Measurements from ENCODE around the gene TMEM163.
"Not testable (repeated sequence)": the region's sequence is repeated elsewhere in the genome, so short reads cannot be mapped to it uniquely, and the experiment has no call there.

The TMEM163 gene

DNA sequence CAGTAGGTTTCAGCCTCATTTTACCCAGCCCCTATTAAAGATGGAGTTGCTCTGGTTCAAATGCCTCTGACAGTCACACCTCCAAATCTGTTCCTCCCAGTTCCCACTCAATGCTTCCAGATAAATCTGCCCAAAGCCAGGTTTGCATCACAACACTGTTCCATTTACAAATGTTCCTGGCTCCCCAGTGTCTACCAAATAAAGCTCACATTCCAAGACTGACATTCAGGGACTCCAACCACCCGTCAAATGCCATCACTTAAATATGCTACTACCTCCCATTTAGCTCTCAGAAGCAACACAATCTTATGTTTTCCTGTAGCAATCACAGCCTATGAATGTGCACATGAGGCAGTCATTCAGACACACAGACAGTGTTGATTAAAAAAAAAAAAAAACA is 127.3 kb downstream of the TMEM163 start:
- H3K36me3 ChIP-seq (ENCODE audit: control insufficient read depth in 1 of 2, insufficient read depth in 2 of 2, low read depth in 1 of 2, low read length in 2 of 2), result peaks cover 0 to 2% of the 10 kb centered on the region in 2 experiments
- H3K4me2 ChIP-seq (ENCODE audit: low read length, poor library complexity, severe bottlenecking), result no peak overlapping the region
- no peak overlapping the region for H2AK5ac ChIP-seq (ENCODE audit: low read length, severe bottlenecking)
- H3K9me3 ChIP-seq (ENCODE audit: control insufficient read depth, low read length), result peaks cover 25% of the 10 kb centered on the region
- H2BK120ac ChIP-seq (ENCODE audit: low read depth, low read length), result no peak overlapping the region
- H3K23ac ChIP-seq (ENCODE audit: low read length in 2 of 2), result no peak overlapping the region
- no peak overlapping the region for H3K27ac ChIP-seq (ENCODE audit: low read length, poor library complexity, severe bottlenecking)
- H3K79me1 ChIP-seq (replicated peaks; ENCODE audit: low read length, poor library complexity, severe bottlenecking), result peaks cover 28% of the 10 kb centered on the region
- no peak for DNase-seq
- no peak overlapping the region for H3K18ac ChIP-seq (ENCODE audit: low read depth in 1 of 2, low read length in 2 of 2)
- no peak overlapping the region for H2BK15ac ChIP-seq (ENCODE audit: low read depth, poor library complexity, severe bottlenecking)
- H3K27me3 ChIP-seq (ENCODE audit: control insufficient read depth in 1 of 2, insufficient read depth in 1 of 2, low read length in 2 of 2), result no peaks in the 10 kb centered on the region
- H3K14ac ChIP-seq (ENCODE audit: low read length in 2 of 2), result no peak overlapping the region
- WGBS, result 82% methylated on average over 1 of the region's 1 CpG
- H2BK5ac ChIP-seq (ENCODE audit: low read depth, low read length, poor library complexity, severe bottlenecking), result no peak overlapping the region
- no peak overlapping the region for H3K4ac ChIP-seq (ENCODE audit: low read depth in 1 of 2, low read length in 2 of 2)
- H4K8ac ChIP-seq (ENCODE audit: low read length), result no peak overlapping the region
- H3K9ac ChIP-seq (ENCODE audit: low read length), result no peak overlapping the region
- no peak overlapping the region for H3K4me3 ChIP-seq (ENCODE audit: insufficient read depth in 1 of 2, low read depth in 1 of 2, low read length in 2 of 2)
- H3K4me1 ChIP-seq (ENCODE audit: control insufficient read depth, insufficient read depth, low read depth, low read length), result peaks cover 5% of the 10 kb centered on the region
- H2BK12ac ChIP-seq (ENCODE audit: low read length in 2 of 2), result no peak overlapping the region
- H2AFZ ChIP-seq (ENCODE audit: low read depth, low read length), result no peak overlapping the region
- no peak overlapping the region for H4K91ac ChIP-seq (ENCODE audit: low read length)

GRCh38 chr2:134590679-134591078 is 128.1 kb downstream of the TMEM163 start:
- 78% methylated on average over 1 of the region's 1 CpG for WGBS
- no peak overlapping the region for H2AK5ac ChIP-seq (ENCODE audit: low read length, severe bottlenecking)

DNA sequence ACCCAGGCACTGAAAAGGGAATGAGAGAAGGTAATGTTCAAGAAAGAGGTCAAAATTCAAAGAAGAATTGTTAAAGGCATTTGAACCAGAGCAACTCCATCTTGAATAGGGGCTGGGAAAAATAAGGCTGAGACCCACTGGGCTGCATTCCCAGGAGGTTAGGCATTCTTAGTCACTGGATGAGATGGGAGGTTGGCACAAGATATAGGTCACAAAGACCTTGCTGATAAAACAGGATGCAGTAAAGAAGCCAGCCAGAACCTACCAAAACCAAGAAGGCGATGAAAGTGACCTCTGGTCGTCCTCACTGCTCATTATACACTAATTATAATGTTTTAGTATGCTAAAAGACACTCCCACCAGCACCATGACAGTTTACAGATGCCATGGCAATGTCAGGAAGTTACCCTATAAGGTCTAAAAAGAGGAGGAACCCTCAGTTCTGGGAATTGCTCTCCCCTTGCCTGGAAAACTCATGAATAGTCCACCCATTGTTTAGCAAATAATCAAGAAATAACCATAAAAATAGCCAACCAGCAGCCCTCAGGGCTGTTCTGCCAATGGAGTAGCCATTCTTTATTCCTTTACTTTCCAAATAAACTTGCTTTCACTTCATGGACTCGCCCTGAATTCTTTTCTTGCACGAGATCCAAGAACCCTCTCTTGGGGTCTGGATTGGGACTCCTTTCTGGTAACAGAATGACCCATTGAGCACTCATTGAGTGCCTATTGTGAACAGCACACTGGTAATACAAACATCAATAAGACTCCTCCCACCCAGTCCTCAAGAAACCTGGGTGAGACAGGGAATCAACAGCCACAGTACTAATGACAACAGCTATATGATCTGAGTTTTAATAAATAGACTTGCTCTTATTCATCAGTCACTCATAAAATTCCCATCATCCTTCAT is 129.4 kb downstream of the TMEM163 start:
- H3K23ac ChIP-seq (ENCODE audit: low read length in 2 of 2); H2AFZ ChIP-seq (ENCODE audit: low read depth, low read length); DNase-seq; H2BK12ac ChIP-seq (ENCODE audit: low read length in 2 of 2); H4K8ac ChIP-seq (ENCODE audit: low read length); H3K14ac ChIP-seq (ENCODE audit: low read length in 2 of 2); H2AK5ac ChIP-seq (ENCODE audit: low read length, severe bottlenecking); H3K27ac ChIP-seq (ENCODE audit: low read length, poor library complexity, severe bottlenecking); H3K18ac ChIP-seq (ENCODE audit: low read depth in 1 of 2, low read length in 2 of 2); H3K36me3 ChIP-seq (ENCODE audit: control insufficient read depth in 1 of 2, insufficient read depth in 2 of 2, low read depth in 1 of 2, low read length in 2 of 2); H2BK5ac ChIP-seq (ENCODE audit: low read depth, low read length, poor library complexity, severe bottlenecking); H3K9ac ChIP-seq (ENCODE audit: low read length); H2BK15ac ChIP-seq (ENCODE audit: low read depth, poor library complexity, severe bottlenecking); H3K27me3 ChIP-seq (ENCODE audit: control insufficient read depth in 1 of 2, insufficient read depth in 1 of 2, low read length in 2 of 2); H3K4me1 ChIP-seq (ENCODE audit: control insufficient read depth, insufficient read depth, low read depth, low read length); H2BK120ac ChIP-seq (ENCODE audit: low read depth, low read length); H4K91ac ChIP-seq (ENCODE audit: low read length); H3K4me2 ChIP-seq (ENCODE audit: low read length, poor library complexity, severe bottlenecking); H3K4ac ChIP-seq (ENCODE audit: low read depth in 1 of 2, low read length in 2 of 2); H3K4me3 ChIP-seq (ENCODE audit: insufficient read depth in 1 of 2, low read depth in 1 of 2, low read length in 2 of 2): not testable (repeated sequence)
- Histone ChIP-seq H3K9me3 (ENCODE audit: control insufficient read depth, low read length) (peaks cover 25% of the 10 kb centered on the region), H3K79me1 (replicated peaks; ENCODE audit: low read length, poor library complexity, severe bottlenecking) (peaks cover 30% of the 10 kb centered on the region)
- 61% methylated on average over 4 of the region's 4 CpGs for WGBS

More at GRCh38 chr2:134590679-134591078, 128.1 kb downstream of the TMEM163 start:
- Histone ChIP-seq H3K4me3 (ENCODE audit: insufficient read depth in 1 of 2, low read depth in 1 of 2, low read length in 2 of 2) (no peak overlapping the region), H4K8ac (ENCODE audit: low read length) (no peak overlapping the region), H3K36me3 (ENCODE audit: control insufficient read depth in 1 of 2, insufficient read depth in 2 of 2, low read depth in 1 of 2, low read length in 2 of 2) (peaks cover 0 to 2% of the 10 kb centered on the region in 2 experiments), H3K27me3 (ENCODE audit: control insufficient read depth in 1 of 2, insufficient read depth in 1 of 2, low read length in 2 of 2) (no peaks in the 10 kb centered on the region), H2AFZ (ENCODE audit: low read depth, low read length) (no peak overlapping the region), H2BK120ac (ENCODE audit: low read depth, low read length) (no peak overlapping the region), H3K4me1 (ENCODE audit: control insufficient read depth, insufficient read depth, low read depth, low read length) (peaks cover 5% of the 10 kb centered on the region), H3K4ac (ENCODE audit: low read depth in 1 of 2, low read length in 2 of 2) (no peak overlapping the region), H3K4me2 (ENCODE audit: low read length, poor library complexity, severe bottlenecking) (no peak overlapping the region), H3K9me3 (ENCODE audit: control insufficient read depth, low read length) (peaks cover 25% of the 10 kb centered on the region), H2BK5ac (ENCODE audit: low read depth, low read length, poor library complexity, severe bottlenecking) (no peak overlapping the region), H3K14ac (ENCODE audit: low read length in 2 of 2) (no peak overlapping the region), H3K18ac (ENCODE audit: low read depth in 1 of 2, low read length in 2 of 2) (no peak overlapping the region), H2BK15ac (ENCODE audit: low read depth, poor library complexity, severe bottlenecking) (no peak overlapping the region), H3K23ac (ENCODE audit: low read length in 2 of 2) (no peak overlapping the region), H3K27ac (ENCODE audit: low read length, poor library complexity, severe bottlenecking) (no peak overlapping the region), H3K79me1 (replicated peaks; ENCODE audit: low read length, poor library complexity, severe bottlenecking) (peaks cover 28% of the 10 kb centered on the region), H3K9ac (ENCODE audit: low read length) (no peak overlapping the region), H4K91ac (ENCODE audit: low read length) (no peak overlapping the region), H2BK12ac (ENCODE audit: low read length in 2 of 2) (no peak overlapping the region)
- DNase-seq, result no peak

- no peak overlapping the region for H2AK5ac ChIP-seq (ENCODE audit: low read length, severe bottlenecking)
- H3K18ac ChIP-seq (ENCODE audit: low read depth in 1 of 2, low read length in 2 of 2), result no peak overlapping the region
- H3K23ac ChIP-seq (ENCODE audit: low read length in 2 of 2), result no peak overlapping the region
- H3K9me3 ChIP-seq (ENCODE audit: control insufficient read depth, low read length), result peaks cover 25% of the 10 kb centered on the region
- H3K4me2 ChIP-seq (ENCODE audit: low read length, poor library complexity, severe bottlenecking), result no peak overlapping the region
- no peak overlapping the region for H2AFZ ChIP-seq (ENCODE audit: low read depth, low read length)
- no peak overlapping the region for H2BK5ac ChIP-seq (ENCODE audit: low read depth, low read length, poor library complexity, severe bottlenecking)
- H3K4ac ChIP-seq (ENCODE audit: low read depth in 1 of 2, low read length in 2 of 2), result no peak overlapping the region
- H3K27ac ChIP-seq (ENCODE audit: low read length, poor library complexity, severe bottlenecking), result no peak overlapping the region
- no peaks in the 10 kb centered on the region for H3K27me3 ChIP-seq (ENCODE audit: control insufficient read depth in 1 of 2, insufficient read depth in 1 of 2, low read length in 2 of 2)
- 57% methylated on average over 2 of the region's 2 CpGs for WGBS
- H3K36me3 ChIP-seq (ENCODE audit: control insufficient read depth in 1 of 2, insufficient read depth in 2 of 2, low read depth in 1 of 2, low read length in 2 of 2), result peaks cover 0 to 2% of the 10 kb centered on the region in 2 experiments
- no peak overlapping the region for H3K4me3 ChIP-seq (ENCODE audit: insufficient read depth in 1 of 2, low read depth in 1 of 2, low read length in 2 of 2)
- H2BK120ac ChIP-seq (ENCODE audit: low read depth, low read length), result no peak overlapping the region
- H2BK12ac ChIP-seq (ENCODE audit: low read length in 2 of 2), result no peak overlapping the region
- peaks cover 4% of the 10 kb centered on the region for H3K4me1 ChIP-seq (ENCODE audit: control insufficient read depth, insufficient read depth, low read depth, low read length)
- DNase-seq, result no peak
- H4K91ac ChIP-seq (ENCODE audit: low read length), result no peak overlapping the region
- H3K9ac ChIP-seq (ENCODE audit: low read length), result no peak overlapping the region
- H3K14ac ChIP-seq (ENCODE audit: low read length in 2 of 2), result no peak overlapping the region
- no peak overlapping the region for H4K8ac ChIP-seq (ENCODE audit: low read length)
- no peak overlapping the region for H2BK15ac ChIP-seq (ENCODE audit: low read depth, poor library complexity, severe bottlenecking)
- peaks cover 29% of the 10 kb centered on the region for H3K79me1 ChIP-seq (replicated peaks; ENCODE audit: low read length, poor library complexity, severe bottlenecking)
Observed at GRCh38 chr2:134588556-134588955, 130.2 kb downstream of the TMEM163 start.

Data from mesenchymal stem cell (in vitro differentiated cells and primary cell).